ENCODE results near the gene CSTF2T. TPM values are rescaled to one million over a fixed set of nuclear protein-coding genes. Genes with fewer than 3 reads are reported as not detected.

The CSTF2T gene
- total and polyA plus RNA-seq, 3 donors from 2014 or later: 15.6 to 21.8 (median 19.0) TPM

- Histone ChIP-seq H3K27me3 (no peaks in the 10 kb centered on the region), H3K36me3 (ENCODE audit: low read depth, missing control alignments) (no peaks in the 10 kb centered on the region), H3K4me1 (no peaks in the 10 kb centered on the region), H3K4me3 (no peak overlapping the region), H3K27ac (no peak overlapping the region), H3K9me3 (no peaks in the 10 kb centered on the region)
- intact Hi-C loops (cut with DNase I; ENCODE audit: low total_unique reads): no loop called here
- WGBS, 2 donors: 80 to 97% methylated on average over 2 of the region's 2 CpGs
- no peak for DNase-seq
- TF ChIP-seq CTCF (IDR thresholded peaks at IDR 0.05): no peak
- no peak for TF ChIP-seq POLR2A (IDR thresholded peaks at IDR 0.05)
These were observed 9.2 kb upstream of the CSTF2T start for GRCh38 chr10:51708609-51709008.

GRCh38 chr10:51707821-51708424, 8.5 kb upstream of the CSTF2T start:
- Histone ChIP-seq H3K27me3 (no peaks in the 10 kb centered on the region), H3K4me3 (no peak overlapping the region), H3K4me1 (no peaks in the 10 kb centered on the region), H3K27ac (no peak overlapping the region), H3K36me3 (ENCODE audit: low read depth, missing control alignments) (no peaks in the 10 kb centered on the region), H3K9me3 (no peaks in the 10 kb centered on the region)
- TF ChIP-seq CTCF (IDR thresholded peaks at IDR 0.05) (no peak), POLR2A (IDR thresholded peaks at IDR 0.05) (no peak)
- no peak for DNase-seq
- 86 to 89% methylated on average over 5 of the region's 5 CpGs for WGBS, 2 donors
- intact Hi-C loops (cut with DNase I; ENCODE audit: low total_unique reads): no loop called here

GRCh38 chr10:51707392-51707791, 8.0 kb upstream of the CSTF2T start:
- WGBS, 2 donors: 78 to 84% methylated on average over 6 of the region's 6 CpGs
- TF ChIP-seq POLR2A (IDR thresholded peaks at IDR 0.05) (no peak), CTCF (IDR thresholded peaks at IDR 0.05) (no peak)
- H3K4me3 ChIP-seq: no peak overlapping the region
- no peaks in the 10 kb centered on the region for H3K4me1 ChIP-seq
- intact Hi-C loops (cut with DNase I; ENCODE audit: low total_unique reads): no loop called here
- no peaks in the 10 kb centered on the region for H3K9me3 ChIP-seq
- H3K36me3 ChIP-seq (ENCODE audit: low read depth, missing control alignments): no peaks in the 10 kb centered on the region
- no peaks in the 10 kb centered on the region for H3K27me3 ChIP-seq
- no peak for DNase-seq
- no peak overlapping the region for H3K27ac ChIP-seq

GRCh38 chr10:51706225-51706624, 6.8 kb upstream of the CSTF2T start:
- no peaks in the 10 kb centered on the region for H3K9me3 ChIP-seq
- no peaks in the 10 kb centered on the region for H3K27me3 ChIP-seq
- TF ChIP-seq POLR2A (IDR thresholded peaks at IDR 0.05) (no peak), CTCF (IDR thresholded peaks at IDR 0.05) (no peak)
- H3K4me1 ChIP-seq: no peaks in the 10 kb centered on the region
- H3K4me3 ChIP-seq: no peak overlapping the region
- intact Hi-C loops (cut with DNase I; ENCODE audit: low total_unique reads): no loop called here
- 42 to 49% methylated on average over 3 of the region's 3 CpGs for WGBS, 2 donors
- peak; percentile 85 for DNase-seq
- H3K36me3 ChIP-seq (ENCODE audit: low read depth, missing control alignments): no peaks in the 10 kb centered on the region
- H3K27ac ChIP-seq: no peak overlapping the region

GRCh38 chr10:51705774-51706173, 6.4 kb upstream of the CSTF2T start:
- intact Hi-C loops (cut with DNase I; ENCODE audit: low total_unique reads): no loop called here
- WGBS, 2 donors: 73 to 75% methylated on average over 3 of the region's 3 CpGs
- Histone ChIP-seq H3K36me3 (ENCODE audit: low read depth, missing control alignments) (no peaks in the 10 kb centered on the region), H3K27me3 (no peaks in the 10 kb centered on the region), H3K4me3 (no peak overlapping the region), H3K27ac (no peak overlapping the region), H3K9me3 (no peaks in the 10 kb centered on the region), H3K4me1 (no peaks in the 10 kb centered on the region)
- DNase-seq: no peak
- TF ChIP-seq CTCF (IDR thresholded peaks at IDR 0.05): no peak
- TF ChIP-seq POLR2A (IDR thresholded peaks at IDR 0.05): no peak

All from testis (tissue), 3 donors.